Peyer's patch (tissue), 4 donors: ENCODE measurements around the gene LRIG3.

Experiments used
- CTCF ChIP-seq, 6 experiments: fragments of 450-650 bp in 4 of 6; fragments of 200-600 bp in 2 of 6; sonication (generic) in 1 of 6; IDR thresholded peaks; one replicate each; pipeline ENCODE4 v1.5.1; 2017 to 2019; ENCODE audit warnings: antibody characterized with exemption in 6 of 6, mild to moderate bottlenecking in 3 of 6, moderate library complexity in 1 of 6
- POLR2A ChIP-seq, 2 donors: fragments of 450-650 bp; IDR thresholded peaks; one replicate each; pipeline ENCODE4 v1.5.1; 2017; ENCODE audit warnings: antibody characterized with exemption in 2 of 2, mild to moderate bottlenecking in 2 of 2, moderate library complexity in 2 of 2

- TF ChIP-seq POLR2A (IDR thresholded peaks at IDR 0.05) (no peak), CTCF (IDR thresholded peaks at IDR 0.05) (no peak)
Measured at GRCh38 chr12:58923781-58924180, 3.5 kb upstream of the LRIG3 start.
